CD4-positive, alpha-beta T cell (primary cell): ENCODE results near the gene PTPRN2. TPM values are rescaled to one million over a fixed set of nuclear protein-coding genes. Genes with fewer than 3 reads are reported as not detected.

Experiments
- ATAC-seq: fragments of 200-7000 bp; cut with Tn5 transposase; one replicate; pipeline ENCODE4 v1.10.0; 2022; ENCODE audit warnings: mild to moderate bottlenecking; ENCODE audit not compliant: poor library complexity
- CTCF ChIA-PET: fragments of 350-600 bp; sonication (Branson Sonifier 250); formaldehyde crosslinking; loops from one replicate; lab custom pipeline; 2021; ENCODE audit warnings: antibody characterized with exemption, inconsistent platforms; lab: Charles Lee
- POLR2A ChIA-PET: fragments of 350-600 bp; sonication (Branson Sonifier 250); formaldehyde crosslinking; loops from one replicate; lab custom pipeline; 2021; ENCODE audit warnings: antibody characterized with exemption, inconsistent platforms; lab: Charles Lee
- DNase-seq, 14 experiments: peaks; one replicate each; pipeline ENCODE4 v3.0.0-alpha.2; 2013 to 2020; ENCODE audit warnings: mixed read lengths in 2 of 14
- H3K27ac ChIP-seq, 2 donors: one replicate each; pipeline versions ENCODE4 v1.5.1 to v1.7.0; 2013; ENCODE audit warnings: low read length in 2 of 2, low read depth in 1 of 2, mild to moderate bottlenecking in 1 of 2
- H3K27me3 ChIP-seq, 2 experiments: 1 replicate in 1 of 2; 2 replicates in 1 of 2; pipeline versions ENCODE4 v1.6.1 to v1.7.0; 2013; ENCODE audit warnings: low read length in 2 of 2, control low read depth in 1 of 2, mild to moderate bottlenecking in 1 of 2, moderate library complexity in 1 of 2; ENCODE audit not compliant: insufficient read depth in 2 of 2, control insufficient read depth in 1 of 2
- H3K36me3 ChIP-seq: one replicate; pipeline ENCODE4 v1.6.1; 2013; ENCODE audit warnings: low read length, control low read depth; ENCODE audit not compliant: insufficient read depth
- H3K4me1 ChIP-seq: one replicate; pipeline ENCODE4 v1.6.1; 2013; ENCODE audit warnings: low read length, control low read depth; ENCODE audit not compliant: insufficient read depth
- H3K4me3 ChIP-seq: one replicate; pipeline ENCODE4 v1.5.1; 2013; ENCODE audit warnings: mild to moderate bottlenecking, low read length, moderate library complexity
- H3K9me3 ChIP-seq, 2 experiments: 1 replicate in 1 of 2; 2 replicates in 1 of 2; pipeline versions ENCODE4 v1.6.1 to v1.7.0; 2013; ENCODE audit warnings: low read length in 2 of 2, mild to moderate bottlenecking in 2 of 2, control low read depth in 1 of 2, moderate library complexity in 1 of 2; ENCODE audit not compliant: control insufficient read depth in 1 of 2, insufficient read depth in 1 of 2
- H3K27ac Mint-ChIP-seq: one replicate; pipeline ENCODE4 v1.8.0; 2020; ENCODE audit warnings: mixed read lengths
- H3K27me3 Mint-ChIP-seq: one replicate; pipeline ENCODE4 v1.8.0; 2021; ENCODE audit warnings: mixed read lengths
- H3K36me3 Mint-ChIP-seq: one replicate; pipeline ENCODE4 v1.8.0; 2021; ENCODE audit warnings: low read depth, mixed read lengths
- H3K4me1 Mint-ChIP-seq: one replicate; pipeline ENCODE4 v1.8.0; 2021; ENCODE audit warnings: low read depth, mixed read lengths
- H3K4me3 Mint-ChIP-seq: one replicate; pipeline ENCODE4 v1.8.0; 2020; ENCODE audit warnings: mild to moderate bottlenecking, mixed read lengths
- H3K9me3 Mint-ChIP-seq: one replicate; pipeline ENCODE4 v1.8.0; 2020; ENCODE audit warnings: mixed read lengths
- CTCF ChIP-seq: fragments of 200-600 bp; IDR thresholded peaks from one replicate; pipeline ENCODE4 v1.8.0; 2022; ENCODE audit warnings: antibody characterized with exemption, mild to moderate bottlenecking
- intact Hi-C, 2 experiments: fragments of 100-400 bp; cut with DNase I in 1 of 2; cut with micrococcal nuclease in 1 of 2; formaldehyde crosslinking; loops; one replicate each; pipeline versions ENCODE4 v1.15.1 to v1.9.0; 2023 to 2025; cut with DNase I, micrococcal nuclease
- total RNA-seq, 174 experiments: library from RNA in 2 of 174; stranded (reverse) in 2 of 174; gene quantifications; one replicate each; pipeline ENCODE4 v1.2.3 and lab custom pipeline; 2021 to 2026

Gene PTPRN2
- total RNA-seq, 2 experiments from 2014 or later, result 0.34 to 0.44 TPM

GRCh38 chr7:158561659-158562058 is 26.0 kb downstream of the PTPRN2 start:
- Mint-ChIP-seq H3K27me3 (peaks cover 20% of the 10 kb centered on the region), H3K9me3 (no peaks in the 10 kb centered on the region), H3K4me1 (no peaks in the 10 kb centered on the region), H3K27ac (no peak overlapping the region), H3K4me3 (no peak overlapping the region), H3K36me3 (no peaks in the 10 kb centered on the region)
- intact Hi-C loops, result no loop called here
- Histone ChIP-seq H3K9me3 (peaks cover 0 to 4% of the 10 kb centered on the region in 2 experiments), H3K4me1 (no peaks in the 10 kb centered on the region), H3K36me3 (no peaks in the 10 kb centered on the region), H3K27ac (no peak overlapping the region), H3K27me3 (peaks cover 0 to 2% of the 10 kb centered on the region in 2 experiments), H3K4me3 (no peak overlapping the region)
- ChIA-PET CTCF (no interaction called here), POLR2A (no interaction called here)
- no peak for ATAC-seq
- no peak for DNase-seq
- TF ChIP-seq CTCF, result no peak

GRCh38 chr7:158560386-158560785 is 27.2 kb downstream of the PTPRN2 start:
- no peaks in the 10 kb centered on the region for H3K36me3 Mint-ChIP-seq
- peaks cover 0 to 8% of the 10 kb centered on the region in 2 experiments for H3K9me3 ChIP-seq
- no peak for TF ChIP-seq CTCF
- no peak overlapping the region for H3K27ac Mint-ChIP-seq
- no peak overlapping the region for H3K4me3 ChIP-seq
- H3K27me3 Mint-ChIP-seq, result peaks cover 17% of the 10 kb centered on the region
- H3K4me1 Mint-ChIP-seq, result no peaks in the 10 kb centered on the region
- POLR2A ChIA-PET, result no interaction called here
- no peaks in the 10 kb centered on the region for H3K36me3 ChIP-seq
- ATAC-seq, result no peak
- no peak for DNase-seq
- no peak overlapping the region for H3K27ac ChIP-seq
- intact Hi-C loops, result no loop called here
- peaks cover 0 to 2% of the 10 kb centered on the region in 2 experiments for H3K27me3 ChIP-seq
- H3K9me3 Mint-ChIP-seq, result no peaks in the 10 kb centered on the region
- no peaks in the 10 kb centered on the region for H3K4me1 ChIP-seq
- no peak overlapping the region for H3K4me3 Mint-ChIP-seq
- CTCF ChIA-PET, result no interaction called here

DNA sequence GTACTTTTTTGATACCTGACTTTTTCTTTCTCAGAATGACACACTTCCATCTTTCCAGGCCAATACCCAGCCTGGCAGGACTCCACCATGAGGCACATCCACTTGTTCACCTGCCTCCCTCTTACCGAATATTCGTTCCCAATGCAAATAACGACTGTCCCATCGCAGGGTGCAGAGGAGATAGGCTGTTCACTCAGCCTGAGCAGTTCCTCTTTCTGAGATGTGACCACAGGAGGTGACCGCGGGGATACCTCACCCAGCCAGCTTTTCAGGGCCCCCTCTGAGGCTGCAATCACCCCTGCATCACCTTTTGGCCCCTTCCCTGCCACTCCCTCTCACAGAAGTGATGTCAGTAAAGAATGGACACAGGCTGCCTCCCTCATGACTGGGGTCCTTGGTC is 28.3 kb downstream of the PTPRN2 start:
- POLR2A ChIA-PET, result no interaction called here
- Histone ChIP-seq H3K27ac (no peak overlapping the region), H3K4me1 (no peaks in the 10 kb centered on the region), H3K9me3 (peaks cover 0 to 15% of the 10 kb centered on the region in 2 experiments), H3K4me3 (no peak overlapping the region), H3K27me3 (no peaks in the 10 kb centered on the region), H3K36me3 (no peaks in the 10 kb centered on the region)
- H3K27ac Mint-ChIP-seq, result no peak overlapping the region
- H3K27me3 Mint-ChIP-seq, result peaks cover 13% of the 10 kb centered on the region
- no peaks in the 10 kb centered on the region for H3K4me1 Mint-ChIP-seq
- CTCF ChIA-PET, result no interaction called here
- no peak for TF ChIP-seq CTCF
- ATAC-seq, result no peak
- intact Hi-C loops, result no loop called here
- H3K36me3 Mint-ChIP-seq, result no peaks in the 10 kb centered on the region
- no peaks in the 10 kb centered on the region for H3K9me3 Mint-ChIP-seq
- no peak for DNase-seq
- no peak overlapping the region for H3K4me3 Mint-ChIP-seq
